A549 treated with ZK216348 at 1 μM for 4 hours (cell line): ENCODE results near the gene TIMM44. TPM values are rescaled to one million over a fixed set of nuclear protein-coding genes. Genes with fewer than 3 reads are reported as not detected.

ENCODE experiments used
- total RNA-seq: library from RNA; stranded (reverse); fragments of 200-300 nt; extraction: Qiagen RNA extraction; gene quantifications from 5 replicates; pipeline ENCODE4 v1.2.3, GENCODE V29; 2022; ENCODE audit warnings: low read depth

Gene TIMM44, protein sequence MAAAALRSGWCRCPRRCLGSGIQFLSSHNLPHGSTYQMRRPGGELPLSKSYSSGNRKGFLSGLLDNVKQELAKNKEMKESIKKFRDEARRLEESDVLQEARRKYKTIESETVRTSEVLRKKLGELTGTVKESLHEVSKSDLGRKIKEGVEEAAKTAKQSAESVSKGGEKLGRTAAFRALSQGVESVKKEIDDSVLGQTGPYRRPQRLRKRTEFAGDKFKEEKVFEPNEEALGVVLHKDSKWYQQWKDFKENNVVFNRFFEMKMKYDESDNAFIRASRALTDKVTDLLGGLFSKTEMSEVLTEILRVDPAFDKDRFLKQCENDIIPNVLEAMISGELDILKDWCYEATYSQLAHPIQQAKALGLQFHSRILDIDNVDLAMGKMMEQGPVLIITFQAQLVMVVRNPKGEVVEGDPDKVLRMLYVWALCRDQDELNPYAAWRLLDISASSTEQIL
- total RNA-seq, result 27.8 to 34.5 TPM (median 30.3 TPM) in 5 replicates

DNA sequence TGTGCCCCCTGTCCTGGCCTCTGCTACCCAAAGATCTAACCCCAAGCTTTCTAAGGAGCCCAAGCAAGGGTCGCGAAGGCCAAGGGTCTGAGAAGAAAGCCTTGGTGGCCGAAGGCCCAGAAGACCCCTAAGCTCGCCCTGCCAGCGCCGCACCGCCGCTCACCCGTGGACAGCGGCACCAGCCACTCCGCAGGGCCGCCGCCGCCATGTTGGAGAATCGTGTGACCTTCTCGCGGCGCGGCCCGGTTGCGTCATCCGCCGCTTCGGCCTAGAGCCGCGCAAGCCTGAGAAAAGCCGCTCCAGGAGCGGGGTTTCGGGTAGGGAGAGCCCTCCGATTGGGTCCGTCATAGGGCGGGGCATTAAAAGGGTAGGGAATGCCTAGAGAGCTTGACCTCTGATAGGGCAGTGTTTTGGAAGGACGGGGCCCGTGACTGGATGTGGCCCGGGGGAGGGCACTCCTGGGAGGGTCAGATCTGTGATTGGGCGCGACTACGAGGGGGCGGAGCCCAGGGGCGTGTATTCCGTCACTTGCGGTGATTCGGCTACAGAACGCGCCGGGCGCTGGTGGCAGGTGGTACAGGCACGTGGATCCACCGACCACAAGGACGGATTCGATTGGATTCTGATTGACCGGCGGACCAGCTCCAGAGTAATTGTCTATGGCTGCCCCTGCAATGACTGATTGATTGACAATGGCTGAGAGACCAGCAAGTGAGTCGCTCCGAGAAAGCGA is at the start of gene TIMM44:
Gene TIMM44 (minus strand): TSS at position 223 of the 733 bp plus-strand sequence. CDS start 15 bp downstream, at position 208.

GRCh38 chr19:7926021-7926726 is 17.3 kb downstream of the TIMM44 start, which contains the start of gene CTXN1:
CTXN1 (minus strand) TSS chr19:7926135; CDS start chr19:7925538, 597 bp downstream.

DNA sequence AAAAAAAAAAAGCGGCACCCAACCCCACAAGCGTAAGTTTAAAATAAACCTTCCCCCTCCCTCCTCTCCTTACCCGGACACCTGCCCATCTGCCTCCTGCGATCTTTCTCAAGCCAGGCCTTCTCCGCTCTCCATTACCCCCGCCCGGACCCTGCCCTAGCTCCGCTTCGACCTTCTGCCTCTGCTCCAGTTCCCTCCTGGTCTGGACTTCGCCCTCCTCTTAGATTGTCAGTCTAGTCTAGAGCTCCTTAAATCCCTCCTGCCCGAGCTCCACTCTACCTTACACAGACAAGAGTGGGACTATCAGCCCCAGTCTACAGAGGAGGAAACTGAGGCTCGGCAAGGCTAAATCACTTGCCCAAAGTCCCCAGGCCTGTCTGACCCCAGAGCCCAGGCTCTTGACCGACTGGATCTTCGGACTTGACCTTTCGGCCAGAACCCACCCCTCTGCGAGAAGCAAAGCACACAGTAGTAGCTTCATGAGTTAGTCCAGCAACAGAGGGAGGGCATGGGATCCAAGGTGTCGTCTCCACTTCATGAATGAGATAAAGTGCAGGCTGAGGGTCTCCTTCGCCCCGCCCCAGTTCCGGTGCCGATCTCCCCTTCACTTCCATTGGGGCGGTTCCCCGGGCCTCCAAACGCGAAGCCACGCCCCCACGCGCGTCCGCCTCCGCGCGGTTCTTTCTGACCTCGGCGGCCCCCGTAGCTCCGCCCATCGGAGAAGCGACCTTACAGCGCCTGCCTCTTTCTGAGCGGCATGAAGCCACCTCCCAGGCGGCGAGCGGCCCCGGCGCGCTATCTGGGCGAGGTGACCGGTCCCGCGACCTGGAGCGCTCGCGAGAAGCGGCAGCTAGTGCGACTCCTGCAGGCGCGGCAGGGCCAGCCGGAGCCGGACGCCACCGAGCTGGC is 23.6 kb downstream of the TIMM44 start, which contains the start of gene SNAPC2:
Gene SNAPC2 (plus strand): TSS at position 729 of the 909 bp plus-strand sequence. CDS start 29 bp downstream, at position 758.

GRCh38 chr19:7914598-7915045 is 28.8 kb downstream of the TIMM44 start, which contains the start of gene TGFBR3L:
TGFBR3L (plus strand) TSS chr19:7914830.

GRCh38 chr19:7903244-7904073 is 40.0 kb downstream of the TIMM44 start, which contains the start of gene MAP2K7:
MAP2K7 (plus strand) TSS chr19:7903877; CDS start chr19:7903945, 68 bp downstream.

GRCh38 chr19:7888145-7888825 is 55.2 kb downstream of the TIMM44 start, which contains the start of gene LRRC8E:
LRRC8E (plus strand) TSS chr19:7888510; CDS start chr19:7895604, 7,094 bp downstream.

Other genes with a start within 250 kb of the TIMM44 start
- not detected in 5 replicates for gene FCER2, start 241.5 kb downstream of the TIMM44 start, total RNA-seq
- gene CLEC4G, start 211.6 kb downstream of the TIMM44 start, total RNA-seq, result not detected in 5 replicates
- gene CD209, start 196.1 kb downstream of the TIMM44 start, total RNA-seq, result not detected in 5 replicates
- gene CLEC4M, start 180.4 kb downstream of the TIMM44 start, total RNA-seq, result not detected in 5 replicates
- 1.0 to 2.1 TPM (median 2.0 TPM) in 5 replicates for gene EVI5L, start 113.4 kb downstream of the TIMM44 start, total RNA-seq
- 0.17 to 0.59 TPM (median 0.28 TPM) in 5 replicates for gene PRR36, start 69.3 kb downstream of the TIMM44 start, total RNA-seq
- 4.3 to 6.2 TPM (median 5.6 TPM) in 5 replicates for gene LRRC8E, start 55.2 kb downstream of the TIMM44 start, total RNA-seq
- 8.7 to 17.7 TPM (median 16.0 TPM) in 5 replicates for gene MAP2K7, start 39.8 kb downstream of the TIMM44 start, total RNA-seq
- gene TGFBR3L, start 28.8 kb downstream of the TIMM44 start, total RNA-seq, result 1.4 to 2.8 TPM (median 2.2 TPM) in 4 of 5 replicates, not detected in the other
- gene SNAPC2, start 23.3 kb downstream of the TIMM44 start, total RNA-seq, result 16.6 to 29.5 TPM (median 28.4 TPM) in 5 replicates
- gene CTXN1, start 17.5 kb downstream of the TIMM44 start, total RNA-seq, result 6.0 to 28.0 TPM (median 24.6 TPM) in 5 replicates
- gene ELAVL1, start 62.0 kb upstream of the TIMM44 start, total RNA-seq, result 60.2 to 70.8 TPM (median 66.7 TPM) in 5 replicates
- gene CCL25, start 109.1 kb upstream of the TIMM44 start, total RNA-seq, result not detected in 5 replicates
- not detected in 5 replicates for gene FBN3, start 205.9 kb upstream of the TIMM44 start, total RNA-seq